ENCODE data around the gene TNFRSF1B. TPM values are rescaled to one million over a fixed set of nuclear protein-coding genes. Genes with fewer than 3 reads are reported as not detected.
"Not testable (repeated sequence)": the region's sequence is repeated elsewhere in the genome, so short reads cannot be mapped to it uniquely, and the experiment has no call there.

Gene TNFRSF1B
- polyA plus RNA-seq, 1 donor (not counting 4 experiments of a cell fraction or from before 2014, with no cell fraction given): 0.04 TPM

DNA sequence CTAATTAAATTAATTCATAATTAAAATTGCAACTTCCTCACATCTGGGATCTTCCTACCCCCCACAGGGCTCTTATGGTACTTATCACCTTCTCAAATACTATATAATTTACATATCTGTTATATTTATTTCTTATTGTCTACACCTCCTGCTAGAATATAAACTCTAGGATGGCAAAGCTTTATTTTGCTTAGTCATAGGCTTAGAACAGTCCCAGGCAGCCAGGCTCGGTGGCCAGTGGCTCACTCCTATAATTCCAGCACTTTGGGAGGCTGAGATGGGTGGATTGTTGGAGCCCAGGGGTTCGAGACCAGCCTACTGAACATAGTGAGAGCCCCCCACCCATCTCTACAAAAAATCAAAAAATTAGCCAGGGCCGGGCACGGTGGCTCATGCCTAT lies 53.0 kb downstream of the TNFRSF1B start:
- Histone ChIP-seq H3K9me3 (ENCODE audit: control insufficient read depth, low read depth, low read length) (no peaks in the 10 kb centered on the region), H4K20me1 (ENCODE audit: control insufficient read depth, extremely low read depth, insufficient read depth, low read length) (no peaks in the 10 kb centered on the region), H3K27ac (ENCODE audit: control insufficient read depth, insufficient read depth, low read length) (no peak overlapping the region), H3K27me3 (ENCODE audit: control insufficient read depth, extremely low read depth, insufficient read depth, low read length) (peaks cover 11% of the 10 kb centered on the region), H3K4me1 (ENCODE audit: control insufficient read depth, extremely low read depth, insufficient read depth, low read length) (no peaks in the 10 kb centered on the region), H2AFZ (ENCODE audit: control insufficient read depth, low read length) (no peak overlapping the region), H3K4me3 (ENCODE audit: control insufficient read depth in 2 of 3, extremely low read depth in 1 of 3, insufficient read depth in 2 of 3, low read depth in 1 of 3, low read length in 3 of 3) (no peak overlapping the region), H3K9me1 (ENCODE audit: control insufficient read depth, extremely low read depth, insufficient read depth, low read length) (no peaks in the 10 kb centered on the region), H3K4me2 (ENCODE audit: control insufficient read depth, extremely low read depth, insufficient read depth, low read depth, low read length) (no peak overlapping the region), H3K9ac (ENCODE audit: control insufficient read depth, extremely low read depth, insufficient read depth, low read length) (no peak overlapping the region), H3K79me2 (ENCODE audit: control insufficient read depth, insufficient read depth, low read length) (no peaks in the 10 kb centered on the region), H3K36me3 (ENCODE audit: control insufficient read depth in 2 of 2, extremely low read depth in 1 of 2, insufficient read depth in 2 of 2, low read length in 2 of 2) (no peaks in the 10 kb centered on the region)
- TF ChIP-seq, protein P1, sequence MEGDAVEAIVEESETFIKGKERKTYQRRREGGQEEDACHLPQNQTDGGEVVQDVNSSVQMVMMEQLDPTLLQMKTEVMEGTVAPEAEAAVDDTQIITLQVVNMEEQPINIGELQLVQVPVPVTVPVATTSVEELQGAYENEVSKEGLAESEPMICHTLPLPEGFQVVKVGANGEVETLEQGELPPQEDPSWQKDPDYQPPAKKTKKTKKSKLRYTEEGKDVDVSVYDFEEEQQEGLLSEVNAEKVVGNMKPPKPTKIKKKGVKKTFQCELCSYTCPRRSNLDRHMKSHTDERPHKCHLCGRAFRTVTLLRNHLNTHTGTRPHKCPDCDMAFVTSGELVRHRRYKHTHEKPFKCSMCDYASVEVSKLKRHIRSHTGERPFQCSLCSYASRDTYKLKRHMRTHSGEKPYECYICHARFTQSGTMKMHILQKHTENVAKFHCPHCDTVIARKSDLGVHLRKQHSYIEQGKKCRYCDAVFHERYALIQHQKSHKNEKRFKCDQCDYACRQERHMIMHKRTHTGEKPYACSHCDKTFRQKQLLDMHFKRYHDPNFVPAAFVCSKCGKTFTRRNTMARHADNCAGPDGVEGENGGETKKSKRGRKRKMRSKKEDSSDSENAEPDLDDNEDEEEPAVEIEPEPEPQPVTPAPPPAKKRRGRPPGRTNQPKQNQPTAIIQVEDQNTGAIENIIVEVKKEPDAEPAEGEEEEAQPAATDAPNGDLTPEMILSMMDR (optimal IDR thresholded peaks at IDR 0.05 in 1 of 3, IDR thresholded peaks at IDR 0.05 in 1 of 3, conservative IDR thresholded peaks at IDR 0.05 in 1 of 3; ENCODE audit: extremely low read depth in 1 of 3, insufficient read depth in 2 of 3, low read length in 3 of 3): no peak
- no peak for TF ChIP-seq EZH2 (IDR thresholded peaks at IDR 0.05; ENCODE audit: low read length)
- DNase-seq (ENCODE audit: low read depth, low spot score): no peak
- dilution Hi-C loops (cut with MboI; ENCODE audit: extremely low pct_ligation_motif_present, low sequenced_read_pairs): no loop called here
- no peak for FAIRE-seq

DNA sequence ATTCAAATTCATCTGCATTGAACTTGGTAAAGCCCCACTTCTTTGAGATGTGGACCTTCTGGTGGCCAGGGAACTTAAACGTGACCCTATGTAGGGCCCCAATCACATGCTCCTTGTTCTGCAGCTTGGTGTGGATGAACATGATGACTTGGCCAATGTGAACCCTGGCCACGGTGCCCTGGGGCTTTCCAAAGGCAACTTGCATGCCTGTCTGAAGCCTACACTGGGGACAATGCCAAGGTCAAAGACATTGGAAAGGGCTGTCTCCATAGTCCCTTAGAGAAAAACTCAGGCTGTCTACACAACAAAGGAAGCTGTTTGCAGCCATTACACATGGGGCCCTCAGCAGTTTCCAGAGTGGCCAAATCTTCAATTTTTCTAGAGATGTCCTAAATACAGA lies 54.1 kb downstream of the TNFRSF1B start:
- H3K9me3 ChIP-seq (ENCODE audit: control insufficient read depth, low read depth, low read length): no peaks in the 10 kb centered on the region
- no peaks in the 10 kb centered on the region for H3K9me1 ChIP-seq (ENCODE audit: control insufficient read depth, extremely low read depth, insufficient read depth, low read length)
- no peaks in the 10 kb centered on the region for H3K36me3 ChIP-seq (ENCODE audit: control insufficient read depth in 2 of 2, extremely low read depth in 1 of 2, insufficient read depth in 2 of 2, low read length in 2 of 2)
- DNase-seq (ENCODE audit: low read depth, low spot score) (no peak), FAIRE-seq (no peak)
- H3K4me3 ChIP-seq (ENCODE audit: control insufficient read depth in 2 of 3, extremely low read depth in 1 of 3, insufficient read depth in 2 of 3, low read depth in 1 of 3, low read length in 3 of 3): no peak overlapping the region
- H3K27me3 ChIP-seq (ENCODE audit: control insufficient read depth, extremely low read depth, insufficient read depth, low read length): peaks cover under 1% of the 10 kb centered on the region
- no peak overlapping the region for H2AFZ ChIP-seq (ENCODE audit: control insufficient read depth, low read length)
- no peaks in the 10 kb centered on the region for H3K79me2 ChIP-seq (ENCODE audit: control insufficient read depth, insufficient read depth, low read length)
- H3K9ac ChIP-seq (ENCODE audit: control insufficient read depth, extremely low read depth, insufficient read depth, low read length): no peak overlapping the region
- TF ChIP-seq, protein P1 (optimal IDR thresholded peaks at IDR 0.05 in 1 of 3, IDR thresholded peaks at IDR 0.05 in 1 of 3, conservative IDR thresholded peaks at IDR 0.05 in 1 of 3; ENCODE audit: extremely low read depth in 1 of 3, insufficient read depth in 2 of 3, low read length in 3 of 3): no peak
- no peak for TF ChIP-seq EZH2 (IDR thresholded peaks at IDR 0.05; ENCODE audit: low read length)
- H3K27ac ChIP-seq (ENCODE audit: control insufficient read depth, insufficient read depth, low read length): no peak overlapping the region
- dilution Hi-C loops (cut with MboI; ENCODE audit: extremely low pct_ligation_motif_present, low sequenced_read_pairs): no loop called here
- no peaks in the 10 kb centered on the region for H4K20me1 ChIP-seq (ENCODE audit: control insufficient read depth, extremely low read depth, insufficient read depth, low read length)
- no peak overlapping the region for H3K4me2 ChIP-seq (ENCODE audit: control insufficient read depth, extremely low read depth, insufficient read depth, low read depth, low read length)
- H3K4me1 ChIP-seq (ENCODE audit: control insufficient read depth, extremely low read depth, insufficient read depth, low read length): no peaks in the 10 kb centered on the region

DNA sequence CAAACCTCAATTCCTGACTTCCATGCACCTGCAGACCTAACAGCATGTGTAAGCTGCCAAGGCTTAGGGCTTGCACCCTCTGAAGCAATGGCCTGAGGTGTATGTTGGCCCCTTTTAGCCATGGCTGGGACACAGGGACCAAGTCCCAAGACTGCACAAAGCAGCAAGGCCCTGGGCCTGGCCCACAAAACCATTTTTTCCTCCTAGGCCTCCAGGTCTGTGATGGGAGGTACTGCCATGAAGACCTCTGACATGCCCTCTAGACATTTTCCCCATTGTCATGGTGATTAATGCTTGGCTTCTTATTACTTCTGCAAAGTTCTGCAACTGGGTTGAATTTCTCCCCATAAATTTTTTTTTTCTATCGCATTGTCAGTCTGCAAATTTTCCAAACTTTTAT lies 55.9 kb downstream of the TNFRSF1B start:
- H3K27me3 ChIP-seq (ENCODE audit: control insufficient read depth, extremely low read depth, insufficient read depth, low read length); dilution Hi-C loops (cut with MboI; ENCODE audit: extremely low pct_ligation_motif_present, low sequenced_read_pairs); H3K9me3 ChIP-seq (ENCODE audit: control insufficient read depth, low read depth, low read length); FAIRE-seq; H3K9ac ChIP-seq (ENCODE audit: control insufficient read depth, extremely low read depth, insufficient read depth, low read length); H3K9me1 ChIP-seq (ENCODE audit: control insufficient read depth, extremely low read depth, insufficient read depth, low read length); DNase-seq (ENCODE audit: low read depth, low spot score); H3K4me2 ChIP-seq (ENCODE audit: control insufficient read depth, extremely low read depth, insufficient read depth, low read depth, low read length); H3K27ac ChIP-seq (ENCODE audit: control insufficient read depth, insufficient read depth, low read length); H3K36me3 ChIP-seq (ENCODE audit: control insufficient read depth in 2 of 2, extremely low read depth in 1 of 2, insufficient read depth in 2 of 2, low read length in 2 of 2); H2AFZ ChIP-seq (ENCODE audit: control insufficient read depth, low read length); H3K4me1 ChIP-seq (ENCODE audit: control insufficient read depth, extremely low read depth, insufficient read depth, low read length); H4K20me1 ChIP-seq (ENCODE audit: control insufficient read depth, extremely low read depth, insufficient read depth, low read length); H3K79me2 ChIP-seq (ENCODE audit: control insufficient read depth, insufficient read depth, low read length); H3K4me3 ChIP-seq (ENCODE audit: control insufficient read depth in 2 of 3, extremely low read depth in 1 of 3, insufficient read depth in 2 of 3, low read depth in 1 of 3, low read length in 3 of 3): not testable (repeated sequence)

DNA sequence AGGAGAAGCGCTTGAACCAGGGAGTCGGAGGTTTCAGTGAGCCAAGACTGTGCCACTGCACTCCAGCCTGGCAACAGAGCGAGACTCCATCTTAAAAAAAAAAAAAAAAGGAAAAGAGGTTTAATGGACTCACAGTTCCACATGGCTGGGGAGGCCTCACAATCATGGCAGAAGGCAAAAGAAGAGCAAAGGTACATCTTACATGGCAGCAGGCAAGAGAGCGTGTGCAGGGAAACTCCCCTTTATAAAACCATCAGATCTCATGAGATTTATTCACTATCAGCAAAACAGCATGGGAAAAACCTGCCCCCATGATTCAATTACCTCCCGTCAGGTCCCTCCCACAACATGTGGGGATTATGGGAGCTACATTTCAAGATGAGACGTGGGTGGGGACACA lies 57.3 kb downstream of the TNFRSF1B start:
- H2AFZ ChIP-seq (ENCODE audit: control insufficient read depth, low read length); H3K4me2 ChIP-seq (ENCODE audit: control insufficient read depth, extremely low read depth, insufficient read depth, low read depth, low read length); dilution Hi-C loops (cut with MboI; ENCODE audit: extremely low pct_ligation_motif_present, low sequenced_read_pairs); H3K36me3 ChIP-seq (ENCODE audit: control insufficient read depth in 2 of 2, extremely low read depth in 1 of 2, insufficient read depth in 2 of 2, low read length in 2 of 2); H3K27me3 ChIP-seq (ENCODE audit: control insufficient read depth, extremely low read depth, insufficient read depth, low read length); H3K79me2 ChIP-seq (ENCODE audit: control insufficient read depth, insufficient read depth, low read length); H4K20me1 ChIP-seq (ENCODE audit: control insufficient read depth, extremely low read depth, insufficient read depth, low read length); H3K9me1 ChIP-seq (ENCODE audit: control insufficient read depth, extremely low read depth, insufficient read depth, low read length); H3K27ac ChIP-seq (ENCODE audit: control insufficient read depth, insufficient read depth, low read length); H3K4me3 ChIP-seq (ENCODE audit: control insufficient read depth in 2 of 3, extremely low read depth in 1 of 3, insufficient read depth in 2 of 3, low read depth in 1 of 3, low read length in 3 of 3); H3K9me3 ChIP-seq (ENCODE audit: control insufficient read depth, low read depth, low read length); DNase-seq (ENCODE audit: low read depth, low spot score); H3K9ac ChIP-seq (ENCODE audit: control insufficient read depth, extremely low read depth, insufficient read depth, low read length); FAIRE-seq; H3K4me1 ChIP-seq (ENCODE audit: control insufficient read depth, extremely low read depth, insufficient read depth, low read length): not testable (repeated sequence)

Measured in keratinocyte (primary cell).